Measurements from ENCODE around the gene S100A3.

DNA sequence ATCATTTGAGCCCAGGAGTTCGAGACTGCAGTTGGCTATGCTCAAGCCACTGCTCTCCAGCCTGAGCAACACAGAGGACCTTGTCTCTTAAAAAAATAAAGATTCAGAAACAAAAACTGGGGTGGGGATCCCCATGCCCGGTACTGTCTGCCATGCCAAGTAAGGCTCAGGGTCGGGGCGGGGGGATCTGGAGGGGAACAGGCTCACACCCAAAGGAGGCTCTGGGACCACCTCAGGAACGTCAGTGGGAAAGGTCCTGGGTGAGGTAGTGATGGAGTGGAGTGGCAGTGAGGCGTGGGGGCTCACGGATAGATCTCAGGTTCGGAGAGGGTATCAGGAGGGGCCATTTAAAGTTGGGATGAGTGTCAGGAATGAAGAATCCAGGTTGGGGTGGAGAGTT lies 2.7 kb downstream of the S100A3 start:
- TF ChIP-seq, protein P1, sequence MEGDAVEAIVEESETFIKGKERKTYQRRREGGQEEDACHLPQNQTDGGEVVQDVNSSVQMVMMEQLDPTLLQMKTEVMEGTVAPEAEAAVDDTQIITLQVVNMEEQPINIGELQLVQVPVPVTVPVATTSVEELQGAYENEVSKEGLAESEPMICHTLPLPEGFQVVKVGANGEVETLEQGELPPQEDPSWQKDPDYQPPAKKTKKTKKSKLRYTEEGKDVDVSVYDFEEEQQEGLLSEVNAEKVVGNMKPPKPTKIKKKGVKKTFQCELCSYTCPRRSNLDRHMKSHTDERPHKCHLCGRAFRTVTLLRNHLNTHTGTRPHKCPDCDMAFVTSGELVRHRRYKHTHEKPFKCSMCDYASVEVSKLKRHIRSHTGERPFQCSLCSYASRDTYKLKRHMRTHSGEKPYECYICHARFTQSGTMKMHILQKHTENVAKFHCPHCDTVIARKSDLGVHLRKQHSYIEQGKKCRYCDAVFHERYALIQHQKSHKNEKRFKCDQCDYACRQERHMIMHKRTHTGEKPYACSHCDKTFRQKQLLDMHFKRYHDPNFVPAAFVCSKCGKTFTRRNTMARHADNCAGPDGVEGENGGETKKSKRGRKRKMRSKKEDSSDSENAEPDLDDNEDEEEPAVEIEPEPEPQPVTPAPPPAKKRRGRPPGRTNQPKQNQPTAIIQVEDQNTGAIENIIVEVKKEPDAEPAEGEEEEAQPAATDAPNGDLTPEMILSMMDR (IDR thresholded peaks at IDR 0.05; ENCODE audit: borderline replicate concordance, extremely low read depth, low read length, poor library complexity, severe bottlenecking): no peak
- no peak for TF ChIP-seq EZH2 (IDR thresholded peaks at IDR 0.05; ENCODE audit: borderline replicate concordance, low read depth, low read length, severe bottlenecking)

All from DND-41 (cell line).